ENCODE results near the gene FGR.

FGR gene

DNA sequence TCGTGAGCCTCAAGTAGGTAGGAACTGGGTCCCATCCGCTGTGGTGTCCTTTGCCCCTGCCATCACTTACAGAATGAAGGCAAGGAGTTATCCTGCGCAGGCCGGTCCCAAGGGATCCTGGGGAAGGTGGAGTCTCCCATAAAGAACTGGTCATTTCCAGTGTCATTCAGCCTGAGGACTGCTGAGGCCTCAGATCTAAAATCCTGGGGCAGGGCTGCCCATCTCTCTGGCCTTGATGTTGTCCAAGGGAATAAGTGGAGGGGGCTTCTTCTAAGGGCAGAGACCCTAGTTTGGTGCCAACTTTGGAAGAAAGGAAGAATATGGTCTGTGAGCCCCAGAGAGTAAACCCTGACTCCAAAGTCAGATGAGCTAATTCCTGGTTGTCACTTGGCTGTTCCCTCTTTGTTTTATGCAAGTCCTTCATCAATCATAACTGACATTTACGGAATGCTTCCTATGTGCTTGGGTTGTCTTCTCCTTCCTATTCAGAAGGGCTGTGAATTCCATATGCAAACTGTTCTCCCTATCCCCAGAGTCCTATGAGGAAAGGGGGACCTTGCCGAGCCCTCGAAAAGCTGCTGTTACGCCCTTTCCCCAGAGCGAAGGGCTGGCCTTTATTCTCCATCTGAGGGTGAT is 30.1 kb upstream of the FGR start:
- no peaks in the 10 kb centered on the region for H3K27me3 Mint-ChIP-seq
- no peak overlapping the region for H3K4me3 Mint-ChIP-seq
- H3K4me1 Mint-ChIP-seq = peaks cover 52% of the 10 kb centered on the region
- H3K27ac Mint-ChIP-seq = no peak overlapping the region
- DNase-seq = no peak
- no peaks in the 10 kb centered on the region for H3K9me3 Mint-ChIP-seq
- no peak for ATAC-seq

DNA sequence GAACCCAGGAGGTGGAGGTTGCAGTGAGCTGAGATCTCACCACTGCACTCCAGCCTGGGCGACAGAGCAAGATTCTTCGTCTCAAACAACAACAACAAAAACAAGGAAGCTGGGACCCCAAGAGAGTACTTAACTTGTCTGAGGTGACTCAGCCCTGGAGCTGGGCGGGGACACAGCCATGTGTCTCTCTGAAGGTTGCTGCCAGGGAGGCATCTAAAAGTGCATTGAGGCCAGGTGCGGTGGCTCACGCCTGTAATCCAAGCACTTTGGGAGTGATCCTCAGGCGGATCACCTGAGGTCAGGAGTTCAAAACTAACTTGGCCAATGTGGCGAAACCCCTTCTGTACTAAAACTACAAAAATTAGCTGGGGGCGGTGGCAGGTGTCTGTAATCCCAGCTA is 29.3 kb upstream of the FGR start:
- H3K9me3 Mint-ChIP-seq = no peaks in the 10 kb centered on the region
- no peak for ATAC-seq
- H3K4me1 Mint-ChIP-seq = peaks cover 50% of the 10 kb centered on the region
- no peaks in the 10 kb centered on the region for H3K27me3 Mint-ChIP-seq
- no peak overlapping the region for H3K4me3 Mint-ChIP-seq
- no peak overlapping the region for H3K27ac Mint-ChIP-seq
- no peak for DNase-seq

DNA sequence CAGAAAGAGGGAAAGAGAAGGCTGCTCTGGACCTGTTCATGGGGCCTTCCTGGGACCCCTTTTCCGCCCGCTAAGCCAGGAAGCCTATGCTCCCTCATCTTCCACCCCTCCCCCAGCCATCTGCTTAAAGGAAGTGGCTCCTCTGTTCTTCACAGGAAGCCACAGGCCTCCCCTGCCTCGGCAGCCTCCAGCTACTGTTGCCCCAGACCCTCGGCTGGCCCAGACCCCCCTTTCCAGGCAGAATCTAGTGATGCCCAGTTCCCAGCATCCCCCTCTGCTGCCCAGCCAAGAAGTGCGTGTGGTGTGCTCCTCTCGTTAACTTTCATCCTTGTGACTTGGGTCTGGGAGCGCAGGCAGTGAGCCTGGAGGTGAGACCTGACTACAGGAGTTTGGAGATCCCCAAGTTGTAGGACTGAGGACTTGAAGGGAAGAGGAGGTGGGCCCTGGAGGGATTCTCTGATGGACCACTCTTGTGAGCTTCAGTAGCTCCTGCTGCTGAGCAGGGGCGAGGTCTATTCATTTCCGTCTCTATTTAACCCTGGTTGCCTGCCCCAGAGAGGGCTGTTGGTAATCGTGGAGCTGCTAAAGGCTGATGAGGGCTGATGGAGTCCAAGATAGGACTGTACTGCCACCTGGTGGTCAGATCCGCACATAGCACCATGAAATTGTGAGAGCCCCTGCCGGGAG is 27.9 kb upstream of the FGR start:
- peak; percentile 90 to 91 for DNase-seq
- Mint-ChIP-seq H3K4me1 (peaks cover 57% of the 10 kb centered on the region), H3K27ac (peak overlapping the region; percentile 99 to 100), H3K27me3 (no peaks in the 10 kb centered on the region), H3K4me3 (peak overlapping the region; percentile 84 to 92), H3K9me3 (no peaks in the 10 kb centered on the region)
- peak; percentile 87 for ATAC-seq

DNA sequence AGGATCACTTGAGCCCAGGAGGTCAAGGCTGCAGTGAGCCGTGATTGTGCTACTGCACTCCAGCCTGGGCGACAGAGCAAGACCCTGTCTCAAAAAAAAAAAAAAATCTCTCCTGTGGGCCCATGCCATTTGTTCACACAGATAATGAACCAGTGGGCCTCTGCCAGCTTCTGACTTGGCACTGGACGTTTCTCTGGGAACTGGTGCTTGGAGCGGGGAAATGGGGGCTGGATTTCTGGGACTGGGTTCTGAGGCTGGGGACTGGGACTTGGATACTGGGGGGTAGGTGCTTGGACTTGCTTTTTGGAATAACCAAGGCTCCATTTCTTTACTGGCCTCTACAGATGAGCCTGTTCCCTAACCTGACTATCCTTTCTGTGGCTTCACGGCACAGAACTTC is 27.3 kb upstream of the FGR start:
- ATAC-seq (no peak), DNase-seq (no peak)
- Mint-ChIP-seq H3K4me3 (peak overlapping the region; percentile 84 to 92), H3K27ac (peak overlapping the region; percentile 99 to 100), H3K4me1 (peaks cover 57% of the 10 kb centered on the region), H3K27me3 (no peaks in the 10 kb centered on the region), H3K9me3 (no peaks in the 10 kb centered on the region)

DNA sequence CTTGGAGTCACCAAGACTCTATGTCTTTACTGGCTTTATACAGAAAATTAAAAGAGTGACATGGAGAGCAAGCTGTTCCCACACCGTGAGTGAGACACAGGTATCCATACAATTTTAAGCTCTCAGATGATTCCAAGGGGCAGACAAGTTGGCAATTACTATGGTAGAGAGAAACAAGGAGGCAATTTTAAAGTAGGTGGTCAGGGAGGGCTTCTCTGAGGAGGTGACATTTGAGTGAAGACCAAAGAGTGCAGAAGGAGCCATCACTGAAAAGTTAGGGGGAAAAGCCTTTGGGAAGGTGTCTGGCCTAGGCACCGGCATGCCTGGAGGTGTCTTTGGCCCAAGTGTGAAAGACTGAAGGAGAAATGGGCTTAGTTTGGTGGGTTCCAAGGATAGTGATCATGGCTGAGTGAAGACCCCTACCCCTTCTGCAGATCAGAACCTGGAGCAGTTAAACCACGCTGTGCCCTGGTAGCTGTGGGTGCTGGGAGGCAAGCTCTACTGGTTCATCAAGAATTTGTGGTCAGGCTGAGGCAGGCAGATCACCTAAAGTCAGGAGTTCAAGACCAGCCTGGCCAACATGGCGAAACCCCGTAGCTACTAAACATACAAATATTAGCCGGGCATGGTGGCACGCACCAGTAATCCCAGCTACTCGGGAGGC is 26.6 kb upstream of the FGR start:
- H3K4me1 Mint-ChIP-seq = peaks cover 55% of the 10 kb centered on the region
- DNase-seq (no peak), ATAC-seq (no peak)
- no peaks in the 10 kb centered on the region for H3K9me3 Mint-ChIP-seq
- no peaks in the 10 kb centered on the region for H3K27me3 Mint-ChIP-seq
- H3K27ac Mint-ChIP-seq = peak overlapping the region in 1 of 2 donors; percentile 4
- peak overlapping the region in 1 of 2 donors; percentile 35 for H3K4me3 Mint-ChIP-seq

DNA sequence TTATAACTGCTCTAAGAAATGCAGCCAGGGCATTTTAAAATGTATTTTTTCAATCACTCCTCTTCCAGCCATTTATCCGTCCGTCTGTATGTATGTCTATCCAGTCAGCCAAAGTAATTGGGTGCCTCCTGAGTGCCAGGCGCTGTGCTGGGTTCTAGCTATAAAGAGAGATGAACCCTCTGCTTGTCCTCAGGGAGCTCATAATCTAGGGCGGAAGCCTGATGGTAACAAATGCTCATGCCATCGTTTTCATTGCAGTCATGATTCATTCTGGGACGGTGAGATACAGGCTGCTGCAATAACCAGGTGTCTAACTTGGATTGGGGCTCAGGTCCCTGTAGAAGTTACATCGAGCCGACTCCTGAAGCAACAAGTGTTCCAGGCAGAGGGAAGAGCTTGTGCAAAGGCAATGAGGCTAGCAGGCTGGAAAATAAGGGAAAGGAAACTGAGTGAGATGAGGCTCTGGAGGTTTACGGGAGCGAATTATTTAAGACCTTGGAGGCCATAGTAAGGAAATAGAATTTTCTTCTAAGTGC is 25.4 kb upstream of the FGR start:
- Mint-ChIP-seq H3K4me1 (peaks cover 61% of the 10 kb centered on the region), H3K4me3 (peak overlapping the region; percentile 87 to 95), H3K9me3 (no peaks in the 10 kb centered on the region), H3K27me3 (no peaks in the 10 kb centered on the region), H3K27ac (peak overlapping the region; percentile 95 to 98)
- ATAC-seq (no peak), DNase-seq (no peak)

DNA sequence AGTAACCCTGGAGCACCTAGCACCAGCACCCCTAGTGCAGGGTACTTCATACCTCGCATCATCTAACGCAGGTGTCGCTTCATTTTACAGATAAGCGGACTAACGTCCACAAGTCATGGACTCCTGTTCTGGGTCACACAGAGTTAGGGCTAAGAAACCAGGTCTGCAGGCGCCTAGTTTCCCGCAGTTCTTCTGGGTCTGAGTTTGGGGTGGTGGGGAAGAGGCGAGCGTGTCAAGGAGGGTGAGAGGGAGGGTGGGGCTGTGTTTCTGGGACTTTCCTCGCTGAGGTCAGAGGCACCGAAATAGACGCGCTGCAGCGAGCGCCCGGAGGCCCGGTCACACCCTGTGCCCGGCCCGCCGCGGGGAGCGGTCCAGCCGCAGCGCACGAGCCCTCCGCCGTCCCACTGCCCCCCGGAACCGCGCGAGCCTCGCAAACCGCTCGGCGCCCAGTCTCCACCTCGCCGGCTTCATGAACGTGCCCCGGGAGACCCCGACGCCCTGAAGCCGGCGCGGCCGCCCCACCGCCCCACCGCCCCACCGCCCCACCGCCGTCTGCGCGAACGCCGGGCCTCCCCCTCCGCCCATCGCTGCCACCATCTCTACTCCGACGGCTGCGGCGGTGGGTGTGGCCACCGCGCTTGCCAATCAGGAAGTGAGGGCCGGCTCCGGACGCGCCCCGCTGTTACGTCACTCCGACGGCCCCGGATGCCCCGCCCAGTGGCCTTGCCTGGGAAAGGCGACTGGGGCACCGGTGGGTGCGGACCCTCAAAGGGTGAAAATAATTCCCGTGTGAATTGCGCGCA is 24.7 kb upstream of the FGR start:
- peak overlapping the region; percentile 87 to 95 for H3K4me3 Mint-ChIP-seq
- DNase-seq (peak; percentile 81 to 87), ATAC-seq (peak; percentile 79)
- H3K27ac Mint-ChIP-seq = peak overlapping the region; percentile 95 to 98
- H3K9me3 Mint-ChIP-seq = no peaks in the 10 kb centered on the region
- H3K27me3 Mint-ChIP-seq = no peaks in the 10 kb centered on the region
- peaks cover 68% of the 10 kb centered on the region for H3K4me1 Mint-ChIP-seq

DNA sequence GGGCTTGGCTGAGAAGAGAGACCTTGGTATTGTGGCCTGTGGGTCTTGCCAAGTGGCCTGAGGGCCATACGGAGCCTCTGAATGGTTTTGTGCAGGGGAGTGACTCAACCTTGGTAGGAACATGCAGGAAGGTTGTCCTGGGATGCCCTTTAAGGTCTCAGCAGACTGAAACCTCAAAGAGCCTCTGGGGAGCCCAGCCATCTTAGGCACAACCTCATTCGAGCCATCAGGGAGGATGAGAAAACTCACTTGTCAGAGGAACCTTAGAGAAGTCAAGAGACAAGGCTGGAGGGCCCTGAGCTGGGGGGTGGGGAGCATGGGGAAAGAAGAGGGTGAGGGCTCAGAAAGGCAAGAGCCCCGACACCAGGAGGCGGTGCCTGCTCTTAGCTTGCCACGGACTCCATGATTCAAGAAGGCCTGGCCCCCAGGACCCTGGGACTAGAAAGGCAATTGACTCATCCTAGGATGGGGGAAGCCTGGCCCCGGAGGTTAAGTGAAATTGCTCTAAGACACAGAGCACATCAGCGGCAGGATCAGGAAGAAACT is 24.0 kb upstream of the FGR start:
- peak; percentile 38 to 44 for DNase-seq
- H3K4me1 Mint-ChIP-seq = peaks cover 69% of the 10 kb centered on the region

DNA sequence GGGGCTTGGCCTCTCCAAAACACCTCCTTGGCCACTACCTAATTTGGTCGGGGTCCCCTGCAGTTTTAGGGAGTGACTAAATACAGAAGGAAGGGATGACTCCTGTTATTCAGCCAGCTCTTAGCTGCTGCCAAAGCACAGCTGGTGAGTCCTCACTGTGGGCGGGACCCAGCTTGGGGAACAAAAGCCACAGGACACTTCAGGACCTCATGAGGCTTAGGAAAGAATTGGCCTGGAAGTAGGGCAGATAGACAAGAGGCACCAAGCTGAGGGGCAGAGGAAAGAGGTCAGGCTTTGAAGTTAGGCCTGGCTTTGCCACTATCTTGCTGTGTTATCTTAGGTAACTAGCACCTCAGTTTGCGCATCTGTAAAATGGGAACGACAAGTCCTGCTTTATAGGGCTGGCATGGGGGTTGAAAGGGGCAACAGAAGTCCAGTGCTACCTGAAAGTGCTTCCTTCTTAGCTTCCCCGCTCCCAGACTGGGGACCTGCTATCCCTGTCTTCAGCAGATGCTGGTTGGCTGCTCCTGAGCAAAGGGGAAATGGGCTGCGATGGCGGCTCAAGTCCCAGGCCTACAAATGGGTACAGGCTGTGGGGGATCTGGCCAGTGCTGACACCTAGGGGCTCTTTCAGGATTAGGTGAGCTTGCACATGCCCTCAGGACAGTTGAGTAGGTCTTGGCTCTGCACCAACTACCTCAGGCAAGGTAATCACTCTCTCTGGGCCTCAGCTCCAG is 21.3 kb upstream of the FGR start:
- Mint-ChIP-seq H3K4me3 (no peak overlapping the region), H3K9me3 (no peaks in the 10 kb centered on the region), H3K27ac (peak overlapping the region in 1 of 2 donors; percentile 85), H3K4me1 (peaks cover 49% of the 10 kb centered on the region), H3K27me3 (no peaks in the 10 kb centered on the region)
- ATAC-seq = no peak
- no peak for DNase-seq

More for the DNA sequence above, 24.0 kb upstream of the FGR start:
- peak overlapping the region; percentile 87 to 95 for H3K4me3 Mint-ChIP-seq
- H3K27me3 Mint-ChIP-seq = no peaks in the 10 kb centered on the region
- peak overlapping the region; percentile 90 to 97 for H3K27ac Mint-ChIP-seq
- peak; percentile 18 for ATAC-seq
- H3K9me3 Mint-ChIP-seq = no peaks in the 10 kb centered on the region

DNA sequence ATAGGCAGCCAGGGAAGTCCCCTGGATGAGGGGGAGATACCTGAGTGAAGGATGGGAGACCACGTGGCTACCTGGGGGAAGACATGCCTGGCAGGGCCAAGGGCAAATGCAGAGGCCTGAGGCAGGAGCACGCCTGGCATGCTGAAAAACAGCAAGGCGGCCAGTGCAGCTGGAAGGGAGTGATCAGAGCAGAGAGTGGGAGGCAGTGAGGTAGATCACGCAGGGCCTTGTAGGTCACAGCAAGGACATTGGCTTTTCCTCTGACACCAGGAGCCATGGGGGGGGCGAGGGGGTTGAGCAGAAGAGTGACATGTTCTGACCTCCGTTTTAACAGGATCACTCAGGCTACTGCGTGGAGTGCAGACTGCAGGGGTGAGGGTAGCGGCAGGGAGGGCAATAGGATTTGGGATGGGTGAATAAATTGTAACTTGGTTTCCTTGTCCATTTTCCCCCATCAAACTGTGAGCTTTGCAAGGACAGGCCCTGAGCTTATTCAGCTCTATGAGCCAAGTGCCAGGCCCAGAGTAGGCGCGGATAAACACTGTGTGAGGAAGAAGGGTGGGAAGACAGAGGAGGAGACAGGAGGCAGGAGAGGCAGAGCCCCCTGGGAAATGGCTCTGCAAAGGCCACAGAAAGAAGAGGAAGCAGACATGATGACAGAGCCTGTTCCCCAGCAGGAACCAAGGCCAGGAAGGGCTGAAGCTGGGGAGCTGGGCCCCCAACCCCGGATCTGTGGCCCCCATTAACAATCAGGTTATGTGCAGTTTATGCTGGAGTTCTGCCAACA is 20.4 kb upstream of the FGR start:
- Mint-ChIP-seq H3K4me3 (no peak overlapping the region), H3K9me3 (no peaks in the 10 kb centered on the region), H3K27ac (peak overlapping the region in 1 of 2 donors; percentile 4), H3K27me3 (no peaks in the 10 kb centered on the region), H3K4me1 (peaks cover 48% of the 10 kb centered on the region)
- no peak for DNase-seq
- ATAC-seq = no peak

DNA sequence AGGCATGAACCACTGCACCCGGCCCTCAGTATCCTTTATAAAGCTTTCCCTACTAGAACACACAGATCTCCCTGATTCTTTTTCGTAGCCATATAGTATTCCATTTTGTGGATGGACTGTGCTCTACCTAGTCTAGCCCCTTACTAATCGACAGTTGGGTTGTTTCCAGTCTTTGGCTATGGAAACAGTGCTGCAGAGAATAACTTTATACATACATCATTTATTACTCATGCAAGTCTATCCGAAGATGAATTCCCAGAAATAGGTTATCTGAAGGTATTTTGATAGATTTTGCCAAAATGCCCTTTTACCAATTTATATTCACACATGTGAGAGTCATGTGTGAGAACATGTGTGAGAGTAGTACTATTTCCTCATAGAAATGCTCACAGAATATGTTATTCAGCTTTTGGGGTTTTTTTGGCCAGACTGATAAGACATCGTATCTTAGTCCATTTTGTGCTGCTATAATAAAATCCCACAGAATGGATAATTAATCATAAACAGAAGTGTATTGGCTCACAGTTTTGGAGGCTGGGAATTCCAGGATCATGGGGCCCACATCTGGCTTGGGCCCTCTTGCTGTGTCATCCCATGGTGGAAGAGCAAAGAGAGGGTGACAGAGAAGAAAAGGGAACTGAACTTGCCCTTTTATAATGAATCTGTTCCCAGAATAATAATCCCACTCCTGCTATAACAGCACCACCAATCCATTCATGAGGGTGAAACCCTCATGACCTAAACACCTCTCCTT is 17.3 kb upstream of the FGR start:
- Mint-ChIP-seq H3K27ac (no peak overlapping the region), H3K9me3 (no peaks in the 10 kb centered on the region), H3K27me3 (no peaks in the 10 kb centered on the region), H3K4me3 (no peak overlapping the region), H3K4me1 (peaks cover 34% of the 10 kb centered on the region)
- ATAC-seq = no peak
- no peak for DNase-seq

DNA sequence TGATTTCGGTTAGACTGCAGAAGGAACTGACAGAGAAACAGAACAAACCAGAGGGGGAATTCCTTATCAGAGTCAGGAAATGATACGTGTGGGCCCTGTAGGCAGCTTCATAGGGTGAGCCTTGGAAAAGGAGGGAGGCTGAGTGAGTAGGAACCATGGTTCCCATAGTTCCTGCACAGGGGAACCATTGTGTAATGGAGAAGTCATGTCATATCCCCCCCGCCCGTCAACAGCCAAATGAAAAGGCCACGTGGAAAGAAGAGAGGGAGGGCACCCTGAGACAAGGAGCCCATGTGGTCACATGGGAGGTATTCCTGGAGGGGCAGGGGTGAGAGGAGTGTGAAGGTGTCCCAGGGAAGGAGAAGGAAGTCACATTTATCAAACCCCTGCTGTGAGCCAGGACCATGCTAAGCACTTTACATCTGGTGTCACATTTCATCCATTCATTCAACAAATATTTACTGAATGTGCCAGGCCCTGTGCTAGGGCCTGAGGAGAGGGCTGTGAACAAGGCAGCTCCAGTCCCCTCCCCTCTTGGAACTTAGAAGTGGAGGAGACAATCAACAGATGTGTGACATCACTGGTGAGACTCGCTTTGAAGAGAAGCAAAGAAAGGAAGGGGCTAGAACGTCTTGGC is 15.7 kb upstream of the FGR start:
- ATAC-seq (no peak), DNase-seq (no peak)
- Mint-ChIP-seq H3K9me3 (no peaks in the 10 kb centered on the region), H3K27me3 (no peaks in the 10 kb centered on the region), H3K4me3 (peak overlapping the region in 1 of 2 donors; percentile 13), H3K27ac (peak overlapping the region; percentile 55 to 89), H3K4me1 (peaks cover 26% of the 10 kb centered on the region)

DNA sequence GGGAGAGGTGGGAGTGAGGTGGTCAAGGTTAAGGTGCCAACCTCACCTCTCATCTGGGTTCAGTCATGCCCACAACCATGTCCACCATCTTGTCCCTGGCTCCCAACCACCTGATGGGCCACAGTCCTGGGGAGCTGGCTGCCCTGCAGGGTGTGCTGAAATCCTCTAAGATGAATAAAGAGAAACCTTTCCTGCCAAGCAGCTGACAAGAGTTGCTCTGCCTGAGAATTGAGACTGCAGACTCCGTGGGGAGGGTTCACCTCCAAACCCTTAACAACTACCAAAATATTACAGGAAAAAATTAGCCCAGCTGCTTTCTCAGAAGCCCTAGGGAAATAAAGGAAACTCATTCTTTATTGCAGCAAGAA is 15.2 kb upstream of the FGR start:
- no peak for DNase-seq
- no peaks in the 10 kb centered on the region for H3K9me3 Mint-ChIP-seq
- H3K27me3 Mint-ChIP-seq = no peaks in the 10 kb centered on the region
- peak overlapping the region in 1 of 2 donors; percentile 13 for H3K4me3 Mint-ChIP-seq
- H3K4me1 Mint-ChIP-seq = peaks cover 22% of the 10 kb centered on the region
- H3K27ac Mint-ChIP-seq = peak overlapping the region in 1 of 2 donors; percentile 89
- ATAC-seq = no peak
